HG02981 (cell line): ENCODE results near the gene ANKS6.
A peak's percentile ranks its signal among the peaks of the same experiment; 100 is the strongest.

Experiments used
- ATAC-seq: cut with Tn5 transposase; IDR thresholded peaks from one replicate; pipeline ENCODE4 v1.9.1; 2021; ENCODE audit warnings: mild to moderate bottlenecking, moderate library complexity; ENCODE audit not compliant: unreplicated experiment

The ANKS6 gene

DNA sequence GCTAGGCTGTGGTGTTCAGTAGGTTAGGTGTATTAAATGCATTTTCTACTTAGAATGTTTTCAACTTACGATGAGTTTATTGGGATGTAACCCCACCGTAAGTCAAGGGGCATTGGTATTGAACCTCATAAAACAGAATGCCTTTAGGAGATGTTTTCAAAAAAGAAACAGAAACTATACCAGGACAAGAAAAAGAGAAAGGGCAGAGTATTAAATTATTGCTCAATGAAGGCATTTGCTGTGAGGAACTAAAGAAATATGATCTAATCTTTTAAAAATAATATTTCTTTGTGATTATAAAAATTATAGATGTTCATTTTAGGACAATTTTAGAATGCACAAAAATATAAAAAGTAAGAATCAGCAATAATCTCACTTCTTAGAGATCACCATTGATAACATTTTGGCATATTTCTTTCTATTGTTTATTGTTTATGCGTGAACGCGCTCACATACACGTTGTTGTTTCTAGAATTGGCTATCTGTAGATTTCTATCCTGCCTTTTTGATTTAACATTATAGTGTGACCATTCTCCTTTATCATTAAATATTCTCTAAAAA, 19.1 kb upstream of the ANKS6 start:
- no peak for ATAC-seq

DNA sequence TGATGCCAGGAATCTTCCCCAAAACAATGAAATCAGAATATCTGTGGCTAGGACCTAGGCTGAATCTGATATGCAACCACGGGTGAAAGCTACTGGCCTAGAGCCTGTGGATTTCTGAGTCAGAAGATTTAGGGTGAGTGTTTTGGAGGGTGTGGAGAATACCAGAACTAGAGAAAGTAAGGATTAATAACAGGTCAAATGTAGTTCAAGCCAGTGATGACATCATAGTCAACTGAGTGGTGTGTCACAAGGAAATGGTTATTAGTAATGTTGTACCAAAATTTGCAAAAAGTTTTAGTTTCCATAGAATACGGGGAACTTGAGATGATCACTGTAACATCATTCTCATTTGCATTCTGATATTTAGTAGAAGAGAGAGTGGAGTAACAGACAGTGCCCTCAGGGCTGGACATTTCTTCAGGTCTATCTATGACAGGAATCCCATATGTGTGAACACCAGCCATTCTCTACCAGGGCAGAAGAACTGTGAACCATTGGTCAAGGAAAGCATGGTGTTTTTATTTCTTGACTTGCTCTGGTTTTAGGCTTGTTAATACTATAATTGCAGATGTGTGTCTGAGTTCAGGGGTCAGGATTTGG, 14.8 kb upstream of the ANKS6 start:
- peak; percentile 49 for ATAC-seq

DNA sequence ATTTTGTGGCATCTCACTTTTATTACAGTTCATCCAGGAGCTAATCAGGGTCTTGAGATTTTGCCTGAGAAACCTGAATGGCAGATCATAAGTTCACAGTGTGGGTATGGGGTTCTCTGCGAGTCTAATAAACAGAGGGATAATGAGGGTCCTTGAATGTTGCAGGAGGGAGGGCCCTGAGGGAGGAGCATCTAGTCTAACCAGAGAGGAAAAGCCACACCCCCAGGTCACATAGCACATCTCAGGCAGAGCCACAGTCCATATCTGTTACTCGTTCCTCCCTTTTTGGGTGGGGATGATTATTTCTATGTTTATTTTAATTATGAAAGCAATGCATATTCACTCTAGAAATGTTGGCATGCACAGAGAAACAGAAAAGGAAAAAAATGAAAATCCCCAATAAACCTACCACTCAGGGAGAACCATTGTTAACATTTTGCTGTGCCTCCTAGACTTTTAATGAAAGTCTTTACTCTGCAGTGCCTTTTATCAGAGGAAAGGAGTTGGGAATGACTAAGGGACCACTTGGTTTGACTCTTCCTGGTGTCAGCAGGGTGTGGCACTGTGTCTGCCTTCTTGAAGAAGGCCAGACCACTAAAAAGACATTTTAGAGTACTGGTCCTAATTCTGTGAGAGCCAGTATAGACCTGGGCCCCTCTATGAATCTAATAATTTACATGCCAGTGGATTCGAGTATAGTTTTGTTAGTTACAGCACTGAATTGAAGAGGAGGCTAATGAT, 13.9 kb upstream of the ANKS6 start:
- ATAC-seq = no peak

DNA sequence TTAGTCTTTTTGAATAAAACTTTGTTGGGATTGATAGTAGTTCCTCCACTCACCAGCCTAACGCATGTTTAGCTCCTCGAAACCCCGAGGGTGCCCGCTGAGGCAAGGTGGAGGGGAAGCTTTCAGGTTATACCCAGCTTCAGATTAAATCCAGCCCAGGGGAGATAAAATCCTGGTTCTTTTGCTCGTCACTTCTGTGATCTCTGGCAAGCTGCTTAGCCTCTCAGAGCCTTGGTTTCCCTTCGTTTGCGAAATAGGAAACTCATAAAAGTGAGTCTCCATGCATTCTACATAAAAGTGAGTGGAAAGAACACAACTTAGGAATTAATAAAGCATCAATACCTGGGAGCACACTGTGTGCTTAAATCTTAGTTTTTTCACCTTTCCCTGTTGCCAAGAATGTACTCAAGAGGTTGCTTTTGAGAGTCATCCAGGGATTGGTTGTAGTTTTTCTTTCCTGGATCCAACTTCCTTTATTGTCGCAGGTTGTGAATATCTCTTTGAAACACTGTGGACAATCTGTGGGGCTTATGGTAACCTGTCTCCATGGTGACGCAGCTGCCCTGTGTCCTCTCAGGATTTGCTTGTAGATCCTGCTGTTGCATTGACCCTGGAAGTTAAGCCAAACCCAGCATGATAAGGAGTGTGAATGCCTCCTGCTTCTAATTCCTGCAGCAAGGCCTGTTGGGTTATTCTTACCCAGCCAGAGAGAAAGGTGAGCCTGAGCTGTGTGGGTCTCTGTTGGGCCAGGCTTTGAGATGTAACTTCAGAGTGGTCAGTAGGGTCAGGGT, 13.2 kb upstream of the ANKS6 start:
- no peak for ATAC-seq

DNA sequence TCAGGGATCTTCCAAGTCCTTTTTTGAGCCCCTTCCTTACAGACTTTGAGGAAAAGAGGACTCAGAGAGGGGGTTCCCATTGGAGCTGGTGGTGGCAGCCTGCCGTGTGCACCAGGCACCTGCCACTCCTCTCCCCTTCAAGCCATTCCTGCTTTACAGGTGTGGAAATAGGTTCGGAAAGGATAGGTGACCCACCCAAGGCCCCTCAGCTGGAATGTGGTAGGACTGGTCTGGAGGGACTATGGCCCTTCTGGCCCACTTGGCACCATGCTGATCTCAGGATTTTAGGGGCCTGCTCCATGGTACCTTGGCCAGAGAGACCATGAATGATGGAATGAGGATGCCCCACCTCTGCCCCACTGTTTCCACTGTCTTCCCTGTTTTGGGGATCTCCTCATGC, 12.5 kb upstream of the ANKS6 start:
- ATAC-seq = no peak

DNA sequence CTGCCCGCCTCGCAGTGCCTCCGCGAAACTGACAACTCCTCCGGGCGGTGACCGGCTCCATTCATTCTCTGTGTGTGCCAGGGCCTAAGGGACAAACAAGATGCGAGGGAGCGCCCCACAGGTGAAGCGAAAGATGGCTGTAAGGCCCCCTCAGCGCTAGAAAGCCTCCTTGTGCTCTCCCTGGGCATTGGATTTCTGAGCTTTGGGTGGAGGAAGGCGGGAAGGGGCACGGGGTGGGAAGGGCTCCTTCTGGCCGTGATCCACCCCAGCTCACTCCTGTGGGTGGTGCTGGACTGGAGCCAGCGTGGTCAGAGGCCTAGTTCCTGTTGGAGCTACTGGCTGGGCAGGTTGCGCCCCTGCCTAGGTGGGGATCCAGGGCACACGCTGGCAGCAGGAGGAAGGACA, 12.1 kb upstream of the ANKS6 start:
- no peak for ATAC-seq

DNA sequence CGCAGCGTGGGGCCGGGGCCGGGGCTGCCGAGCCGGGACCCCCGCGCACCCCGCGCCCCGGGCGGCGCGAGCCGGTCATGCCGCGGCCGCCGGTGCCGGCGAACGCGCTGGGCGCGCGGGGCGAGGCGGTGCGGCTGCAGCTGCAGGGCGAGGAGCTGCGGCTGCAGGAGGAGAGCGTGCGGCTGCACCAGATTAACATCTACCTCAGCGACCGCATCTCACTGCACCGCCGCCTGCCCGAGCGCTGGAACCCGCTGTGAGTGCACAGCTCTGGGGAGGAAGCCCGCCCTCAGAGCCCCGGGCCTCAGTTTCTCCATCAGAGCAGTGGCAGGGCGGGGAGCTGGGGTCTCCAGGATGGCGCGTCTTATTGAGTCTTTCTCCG, 11.4 kb upstream of the ANKS6 start:
- ATAC-seq = no peak

DNA sequence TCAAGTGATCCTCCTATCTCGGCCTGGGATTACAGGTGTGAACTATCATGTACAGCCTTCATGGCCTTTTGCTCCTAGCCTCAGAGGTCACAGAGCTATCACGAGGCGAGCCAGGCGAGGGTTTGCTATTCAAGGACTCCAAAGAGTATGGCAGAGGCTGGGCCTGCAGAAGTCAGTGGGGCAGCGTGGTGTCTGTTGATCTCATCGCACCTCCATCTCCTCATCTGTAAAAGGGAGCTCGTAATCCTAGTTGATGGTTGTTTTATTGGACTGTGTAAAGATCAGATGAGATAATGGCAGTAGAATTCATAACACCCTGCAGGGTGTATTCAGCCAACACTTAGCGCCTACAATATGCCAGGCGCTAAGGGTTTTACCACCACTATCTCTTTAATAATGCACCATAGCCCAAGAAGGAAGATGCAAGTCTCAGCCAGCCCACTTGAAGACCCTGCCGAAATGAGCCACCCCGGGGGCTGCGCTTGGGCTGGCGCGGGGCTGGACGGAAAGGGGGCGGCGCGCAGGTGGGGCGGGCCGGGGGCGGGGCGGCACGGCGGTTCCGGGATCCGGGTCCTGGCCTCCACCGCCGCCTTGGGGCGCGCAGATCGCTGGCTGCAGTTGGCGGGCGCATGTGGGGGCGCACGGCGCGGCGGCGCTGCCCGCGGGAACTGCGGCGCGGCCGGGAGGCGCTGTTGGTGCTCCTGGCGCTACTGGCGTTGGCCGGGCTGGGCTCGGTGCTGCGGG, 10.9 kb upstream of the ANKS6 start, which contains the start of gene GALNT12:
TSS of gene GALNT12 (plus strand) at position 601 of the 744 bp plus-strand sequence. CDS start at position 630, 29 bp downstream.
- no peak for ATAC-seq

DNA sequence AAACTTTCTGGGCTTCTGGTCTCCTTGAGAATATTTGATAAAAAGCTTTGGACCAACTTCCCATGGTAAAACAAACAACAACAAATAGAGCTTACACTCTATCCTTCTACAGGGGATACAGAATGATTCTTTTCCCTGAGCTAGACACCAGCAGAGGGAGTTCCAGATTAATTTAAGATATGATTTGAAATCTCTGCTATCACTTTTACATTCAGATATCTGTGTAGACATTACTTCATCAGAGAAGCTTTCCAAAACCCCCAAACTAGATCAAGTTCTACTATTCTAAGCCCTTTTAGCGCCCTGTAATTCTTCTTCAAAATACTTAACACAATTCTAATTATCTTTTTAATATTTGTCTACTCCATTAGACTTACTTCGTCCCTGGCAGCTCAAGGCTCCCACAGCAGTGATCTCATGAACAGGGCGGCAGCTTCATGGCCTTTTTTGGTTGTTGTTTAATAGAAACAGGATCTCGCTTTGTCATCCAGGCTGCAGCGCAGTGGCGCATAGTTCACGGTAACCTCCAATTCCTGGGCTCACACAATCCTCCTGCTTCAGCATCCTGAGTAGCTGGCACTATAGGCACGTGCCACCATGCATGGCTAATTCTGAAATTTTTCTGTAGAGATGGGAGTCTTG, 10.2 kb upstream of the ANKS6 start:
- ATAC-seq = no peak

DNA sequence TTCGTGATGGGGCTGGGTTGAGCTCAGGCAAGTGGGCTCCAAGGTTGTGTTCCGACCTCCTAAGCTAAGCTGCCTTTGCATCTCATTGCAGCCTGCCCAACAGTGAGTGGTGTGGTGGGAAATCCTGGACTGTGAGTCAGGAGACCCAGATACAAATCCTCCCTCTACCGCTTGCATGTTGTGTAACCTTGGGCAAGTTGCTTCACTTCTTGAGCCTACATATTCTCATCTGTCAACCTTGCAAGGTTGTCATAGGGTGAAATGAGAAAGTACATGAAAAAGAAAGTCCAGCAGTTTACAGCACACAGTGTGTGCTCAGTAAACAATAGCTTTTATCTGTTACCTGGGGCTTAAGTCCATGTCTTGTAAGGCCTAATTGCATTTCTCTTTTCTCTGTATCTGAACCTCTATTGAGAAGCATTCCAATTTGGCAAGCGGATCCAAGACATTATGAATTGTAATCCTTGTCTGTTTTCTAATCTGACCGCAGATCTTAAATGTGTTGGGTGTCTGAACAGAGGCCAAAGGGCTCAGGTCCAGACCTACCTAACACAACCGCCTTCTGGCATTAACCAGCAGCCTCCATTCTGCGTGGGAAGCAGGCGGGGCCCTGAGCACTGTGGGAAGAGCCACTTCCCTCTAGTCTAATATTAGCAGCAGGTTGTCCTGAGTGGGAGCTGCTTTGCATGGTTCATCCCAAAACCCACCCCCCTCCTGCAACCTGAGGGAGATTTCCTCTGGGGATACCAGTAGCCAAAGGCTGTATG, 9.3 kb upstream of the ANKS6 start:
- ATAC-seq = no peak

DNA sequence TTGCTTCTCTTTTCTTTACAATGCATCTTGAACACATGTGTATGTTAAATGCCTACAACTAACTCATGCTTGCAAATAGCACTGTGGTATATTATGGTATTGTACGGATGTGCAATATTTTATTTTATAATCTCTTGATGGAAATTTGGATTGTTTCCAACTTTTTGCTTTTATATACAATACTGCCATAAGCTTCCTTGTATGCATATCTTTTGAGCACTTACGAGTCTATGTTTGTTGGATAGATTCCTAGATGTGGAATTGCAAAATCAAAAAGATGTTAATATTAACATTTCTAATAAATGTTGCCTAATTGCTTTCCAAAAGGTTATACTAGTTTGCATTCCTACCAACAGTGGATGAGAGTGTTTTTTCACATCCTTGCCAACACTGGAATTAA, 7.7 kb upstream of the ANKS6 start:
- no peak for ATAC-seq

DNA sequence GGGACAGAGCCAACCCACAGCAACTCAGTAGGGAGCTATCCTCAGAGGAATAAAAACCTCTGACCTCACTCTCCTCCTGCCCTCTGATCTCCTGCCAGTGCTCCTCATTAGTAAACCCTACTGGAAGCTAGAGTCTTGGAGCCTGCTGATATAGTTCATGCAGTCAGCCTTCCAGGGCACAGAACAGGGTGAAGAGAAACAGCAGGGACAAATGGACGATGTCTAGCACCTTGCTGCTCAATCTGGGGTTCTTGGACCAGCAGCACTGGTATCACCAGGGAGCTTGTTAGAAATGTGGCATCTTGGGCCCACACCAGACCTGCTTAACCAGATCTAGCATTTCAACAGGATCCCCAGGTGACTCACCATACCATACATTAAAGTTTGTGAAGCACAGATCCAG, 5.6 kb upstream of the ANKS6 start:
- no peak for ATAC-seq

DNA sequence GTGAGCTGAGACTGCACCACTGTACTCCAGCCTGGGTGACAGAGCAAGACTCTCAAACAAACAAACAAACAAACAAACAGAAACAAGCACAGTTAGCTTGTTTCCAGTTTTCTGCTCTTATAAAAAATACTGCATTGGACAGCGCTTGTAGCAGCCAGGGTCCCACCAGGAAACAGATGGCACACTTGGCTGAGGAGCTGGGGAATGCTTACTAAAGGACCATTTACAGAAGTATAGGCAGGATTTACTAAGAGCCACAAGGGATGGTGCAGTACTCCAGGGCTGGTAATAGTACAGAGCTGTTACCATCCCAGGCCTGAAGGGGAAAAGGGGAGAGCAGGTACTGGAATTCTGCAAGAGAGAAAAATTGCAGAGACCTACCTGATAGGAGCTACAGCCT, 5.2 kb upstream of the ANKS6 start:
- ATAC-seq = no peak

DNA sequence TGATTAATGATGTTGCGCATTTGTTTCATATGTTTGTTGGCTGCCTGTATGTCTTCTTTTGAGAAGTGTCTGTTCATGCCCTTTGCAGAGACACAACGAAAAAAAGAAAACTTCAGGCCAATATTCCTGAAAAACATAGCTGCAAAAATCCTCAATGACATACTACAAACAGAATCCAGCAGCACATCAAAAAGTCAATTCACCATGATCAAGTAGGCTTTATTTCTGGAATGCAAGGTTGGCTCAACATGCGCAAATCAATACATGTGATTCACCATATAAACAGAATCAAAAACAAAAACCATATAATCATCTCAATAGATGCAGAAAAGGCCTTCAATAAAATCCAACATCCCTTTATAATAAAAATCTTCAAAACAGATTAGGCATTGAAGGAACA, 1.9 kb upstream of the ANKS6 start:
- ATAC-seq = no peak

DNA sequence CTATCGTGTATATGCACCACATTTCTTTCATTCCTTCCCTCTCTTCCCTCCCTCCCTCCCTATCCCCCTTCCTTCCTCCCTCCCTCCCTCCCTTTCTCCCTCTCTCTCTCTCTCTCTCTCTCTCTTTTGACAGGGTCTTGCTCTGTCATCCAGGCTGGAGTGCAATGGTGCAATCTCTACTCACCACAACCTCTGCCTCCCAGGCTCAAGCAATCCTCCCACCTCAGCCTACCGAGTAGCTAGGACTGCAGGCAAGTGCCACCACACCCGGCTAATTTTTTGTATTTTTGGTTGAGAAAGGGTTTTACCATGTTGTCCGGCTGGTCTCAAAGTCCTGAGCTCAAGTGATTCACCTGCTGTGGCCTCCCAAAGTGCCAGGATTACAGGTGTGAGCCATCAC, 1.1 kb upstream of the ANKS6 start:
- ATAC-seq = no peak

DNA sequence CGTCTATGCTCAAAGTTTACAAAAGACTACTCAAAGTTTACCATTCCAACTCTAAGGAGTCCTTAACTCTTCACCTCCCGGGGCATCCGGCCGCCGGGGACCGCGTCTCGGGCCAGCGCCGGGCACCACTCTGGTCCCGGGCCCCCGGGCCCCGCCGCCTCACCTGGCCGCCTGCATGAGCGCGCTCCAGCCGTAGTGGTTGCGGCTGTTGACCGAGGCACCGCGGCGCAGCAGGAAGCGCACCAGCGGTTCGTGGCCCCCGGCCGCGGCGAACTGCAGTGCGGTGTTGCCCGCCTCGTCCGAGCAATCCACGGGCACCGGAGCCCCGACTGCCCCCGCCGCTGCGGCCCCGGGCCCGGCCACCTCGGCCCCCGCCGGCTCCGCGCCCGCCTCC, 388 bp downstream of the ANKS6 start:
- peak; percentile 19 for ATAC-seq

DNA sequence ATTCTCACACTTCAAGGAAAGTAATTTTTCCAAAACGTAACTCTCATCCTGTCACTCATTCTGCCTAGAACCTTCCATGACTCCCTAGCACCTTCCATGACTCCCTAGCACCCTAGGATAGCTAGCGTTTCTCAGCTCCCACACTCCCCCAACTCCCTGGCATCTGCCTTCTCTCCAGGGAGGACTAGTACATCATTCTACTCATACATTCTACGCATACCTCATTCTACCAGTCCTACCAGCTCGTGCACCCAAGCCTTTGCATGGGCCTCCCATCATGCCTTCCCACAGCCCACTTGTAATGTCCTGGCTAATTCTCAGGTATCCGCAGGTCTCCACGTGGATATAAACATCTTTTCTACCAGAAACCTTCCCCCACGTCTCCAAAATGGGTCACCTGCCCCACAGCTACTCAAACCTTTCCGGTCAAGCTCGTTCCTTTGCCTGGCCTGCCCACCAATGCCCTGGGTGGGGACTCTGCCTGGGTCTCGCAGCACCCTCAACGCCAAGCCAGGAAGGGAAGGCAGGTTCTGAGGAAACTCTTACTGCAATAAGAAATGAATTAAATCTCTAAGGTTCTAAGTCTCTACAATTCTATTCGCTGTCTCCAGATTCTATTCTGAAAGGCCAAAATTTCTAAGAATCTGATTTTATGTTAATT, 930 bp downstream of the ANKS6 start:
- no peak for ATAC-seq

DNA sequence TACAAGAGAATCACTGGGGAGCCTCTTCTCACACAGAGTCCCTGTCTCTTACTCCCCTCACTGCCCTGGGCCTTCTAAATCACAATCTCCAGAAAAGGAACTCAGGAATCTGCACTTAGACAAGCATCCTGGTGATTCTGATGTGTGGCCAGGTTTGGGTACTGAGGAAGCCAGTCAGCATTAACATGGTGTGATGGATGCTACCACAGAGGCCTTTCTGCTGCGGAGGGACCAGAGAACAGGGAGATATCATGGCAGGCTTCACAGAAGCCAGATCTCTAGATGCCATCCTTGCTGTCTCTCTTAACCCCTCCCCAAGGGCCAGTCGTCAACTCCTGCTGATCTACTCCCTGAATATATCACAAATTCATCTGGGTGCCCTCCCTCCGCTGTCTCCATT, 1.6 kb downstream of the ANKS6 start:
- ATAC-seq = no peak

DNA sequence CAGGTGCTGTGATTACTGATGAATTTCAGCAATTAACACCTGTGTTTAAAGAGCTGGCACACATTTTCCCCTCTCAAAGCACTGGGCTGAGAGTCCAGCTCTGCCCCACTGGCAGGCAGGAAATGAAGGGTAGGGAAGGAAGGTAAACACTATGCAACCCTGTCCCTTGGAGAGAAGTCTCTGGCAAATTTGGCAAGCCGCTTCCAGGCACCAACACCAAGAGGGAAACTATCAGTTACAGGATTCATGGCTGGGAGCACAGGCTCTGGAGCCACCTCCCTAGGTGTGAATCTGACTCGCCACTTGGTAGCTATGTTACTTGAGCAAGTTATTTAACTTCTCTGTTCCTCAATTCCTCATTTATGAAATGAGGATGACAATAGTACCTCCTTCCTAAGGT, 3.3 kb downstream of the ANKS6 start:
- no peak for ATAC-seq
